Uterus (tissue), 4 donors: ENCODE measurements around the gene FANCL. TPM values are rescaled to one million over a fixed set of nuclear protein-coding genes. Genes with fewer than 3 reads are reported as not detected.
"Not testable (repeated sequence)": the region's sequence is repeated elsewhere in the genome, so short reads cannot be mapped to it uniquely, and the experiment has no call there.

ENCODE experiments used
- DNase-seq, 2 donors: peaks; one replicate each; pipeline ENCODE4 v3.0.0-alpha.2; 2019 to 2020
- H3K27ac ChIP-seq, 2 donors: fragments of 200-600 bp; sonication (generic); 1 replicate in 1 of 2; 2 replicates in 1 of 2; pipeline ENCODE4 v1.5.1; 2016 to 2018
- H3K27me3 ChIP-seq, 2 donors: fragments of 200-600 bp; sonication (generic); one replicate each; pipeline ENCODE4 v1.5.1; 2018 to 2019; ENCODE audit warnings: control low read depth in 1 of 2
- H3K36me3 ChIP-seq, 2 donors: fragments of 200-600 bp; sonication (generic); one replicate each; pipeline ENCODE4 v1.5.1; 2019; ENCODE audit warnings: control low read depth in 1 of 2
- H3K4me1 ChIP-seq, 2 donors: fragments of 200-600 bp; sonication (generic); one replicate each; pipeline ENCODE4 v1.5.1; 2018 to 2019; ENCODE audit warnings: control low read depth in 1 of 2
- H3K4me3 ChIP-seq, 2 donors: fragments of 200-600 bp; sonication (generic); 1 replicate in 1 of 2; 2 replicates in 1 of 2; pipeline ENCODE4 v1.5.1; 2018 to 2019; ENCODE audit warnings: mild to moderate bottlenecking in 1 of 2
- H3K9me3 ChIP-seq, 2 donors: fragments of 200-600 bp; sonication (generic); one replicate each; pipeline ENCODE4 v1.5.1; 2019; ENCODE audit warnings: control low read depth in 1 of 2
- CTCF ChIP-seq, 4 experiments: fragments of 200-600 bp in 2 of 4; fragments of 450-650 bp in 2 of 4; sonication (generic) in 2 of 4; IDR thresholded peaks; one replicate each; pipeline ENCODE4 v1.5.1; 2016 to 2019; ENCODE audit warnings: antibody characterized with exemption in 4 of 4, mild to moderate bottlenecking in 2 of 4, moderate library complexity in 1 of 4
- POLR2A ChIP-seq, 2 donors: fragments of 450-650 bp; IDR thresholded peaks; one replicate each; pipeline ENCODE4 v1.6.1; 2016; ENCODE audit warnings: antibody characterized with exemption in 2 of 2, mild to moderate bottlenecking in 1 of 2, moderate library complexity in 1 of 2
- intact Hi-C: fragments of 100-400 bp; cut with DNase I; formaldehyde crosslinking; loops from one replicate; pipeline ENCODE4 v1.15.1; 2023; ENCODE audit warnings: low total_unique reads
- total RNA-seq, 4 donors: library from RNA; depleted of rRNA in 3 of 4; stranded (reverse); fragments of >200 nt in 3 of 4; gene quantifications; one replicate each; pipeline versions ENCODE4 v1.1.0 to v1.2.4, GENCODE V29; 2014 to 2023
- donor health status: DM: yes; HTN: yes; CAD: no.

Gene FANCL
- total RNA-seq, 4 donors from 2014 or later, result 69.8 to 302 (median 96.4) TPM

GRCh38 chr2:58180635-58181034 is 60.5 kb downstream of the FANCL start:
- DNase-seq, result no peak
- no peak for TF ChIP-seq POLR2A (IDR thresholded peaks at IDR 0.05)
- H3K27ac ChIP-seq, result no peak overlapping the region
- intact Hi-C loops, result no loop called here
- no peaks in the 10 kb centered on the region for H3K36me3 ChIP-seq
- no peak overlapping the region for H3K4me3 ChIP-seq
- H3K9me3 ChIP-seq, result no peaks in the 10 kb centered on the region
- H3K4me1 ChIP-seq, result no peaks in the 10 kb centered on the region
- no peaks in the 10 kb centered on the region for H3K27me3 ChIP-seq

- H3K4me1 ChIP-seq, H3K9me3 ChIP-seq, H3K36me3 ChIP-seq, H3K27ac ChIP-seq, intact Hi-C loops, H3K27me3 ChIP-seq, H3K4me3 ChIP-seq, DNase-seq: not testable (repeated sequence)
Measured at GRCh38 chr2:58180175-58180574, 61.0 kb downstream of the FANCL start.

- H3K36me3 ChIP-seq, H3K4me1 ChIP-seq, H3K9me3 ChIP-seq, H3K4me3 ChIP-seq, intact Hi-C loops, DNase-seq, H3K27ac ChIP-seq, H3K27me3 ChIP-seq: not testable (repeated sequence)
Measured at GRCh38 chr2:58177187-58177586, 63.9 kb downstream of the FANCL start.

GRCh38 chr2:58171831-58172230 is 69.3 kb downstream of the FANCL start:
- H3K4me1 ChIP-seq, H3K36me3 ChIP-seq, H3K9me3 ChIP-seq, H3K27me3 ChIP-seq, H3K4me3 ChIP-seq, DNase-seq, H3K27ac ChIP-seq, intact Hi-C loops: not testable (repeated sequence)

- H3K27ac ChIP-seq, H3K4me3 ChIP-seq, H3K4me1 ChIP-seq, H3K27me3 ChIP-seq, H3K9me3 ChIP-seq, DNase-seq, H3K36me3 ChIP-seq, intact Hi-C loops: not testable (repeated sequence)
Measured at GRCh38 chr2:58170334-58170933, 70.7 kb downstream of the FANCL start.

- intact Hi-C loops, DNase-seq, H3K27ac ChIP-seq, H3K27me3 ChIP-seq, H3K4me3 ChIP-seq, H3K4me1 ChIP-seq, H3K36me3 ChIP-seq, H3K9me3 ChIP-seq: not testable (repeated sequence)
Measured at GRCh38 chr2:58169845-58170244, 71.3 kb downstream of the FANCL start.

GRCh38 chr2:58168130-58168529 is 73.0 kb downstream of the FANCL start:
- intact Hi-C loops, DNase-seq: not testable (repeated sequence)

GRCh38 chr2:58163913-58164312 is 77.2 kb downstream of the FANCL start:
- no peaks in the 10 kb centered on the region for H3K9me3 ChIP-seq
- no peak for TF ChIP-seq POLR2A (IDR thresholded peaks at IDR 0.05)
- TF ChIP-seq CTCF (IDR thresholded peaks at IDR 0.05), result no peak
- H3K4me3 ChIP-seq, result no peak overlapping the region
- H3K4me1 ChIP-seq, result no peaks in the 10 kb centered on the region
- no peaks in the 10 kb centered on the region for H3K36me3 ChIP-seq
- no peaks in the 10 kb centered on the region for H3K27me3 ChIP-seq
- no peak for DNase-seq
- intact Hi-C loops, result no loop called here
- no peak overlapping the region for H3K27ac ChIP-seq

More at GRCh38 chr2:58168130-58168529, 73.0 kb downstream of the FANCL start:
- not testable (repeated sequence) for H3K36me3 ChIP-seq, H3K4me3 ChIP-seq, H3K4me1 ChIP-seq, H3K27ac ChIP-seq, H3K27me3 ChIP-seq, H3K9me3 ChIP-seq

GRCh38 chr2:58158481-58158880 is 82.6 kb downstream of the FANCL start:
- H3K4me3 ChIP-seq, result no peak overlapping the region
- no peaks in the 10 kb centered on the region for H3K4me1 ChIP-seq
- no peaks in the 10 kb centered on the region for H3K9me3 ChIP-seq
- no peak overlapping the region for H3K27ac ChIP-seq
- intact Hi-C loops, result no loop called here
- no peak for DNase-seq
- no peak for TF ChIP-seq CTCF (IDR thresholded peaks at IDR 0.05)
- TF ChIP-seq POLR2A (IDR thresholded peaks at IDR 0.05), result no peak
- H3K36me3 ChIP-seq, result no peaks in the 10 kb centered on the region
- H3K27me3 ChIP-seq, result no peaks in the 10 kb centered on the region
